LHCN-M2 (cell line): ENCODE measurements around the gene IHH. TPM values are rescaled to one million over a fixed set of nuclear protein-coding genes. Genes with fewer than 3 reads are reported as not detected.

ENCODE experiments used
- DNase-seq: peaks from one replicate; pipeline ENCODE4 v3.0.0-alpha.2; 2012; ENCODE audit warnings: low read depth
- total RNA-seq: library from RNA; depleted of rRNA; stranded (reverse); fragments of >200 nt; gene quantifications from 2 replicates; pipeline ENCODE4 v1.2.3, GENCODE V29; 2014

The IHH gene
- total RNA-seq, 1 experiment from 2014 or later = not detected

GRCh38 chr2:219041252-219041651, 19.5 kb downstream of the IHH start, which contains the start of gene CFAP65:
TSS of gene CFAP65 (minus strand) at chr2:219041516. CDS start at chr2:219039048, 2,468 bp downstream.
- peak; percentile 49 for DNase-seq

DNA sequence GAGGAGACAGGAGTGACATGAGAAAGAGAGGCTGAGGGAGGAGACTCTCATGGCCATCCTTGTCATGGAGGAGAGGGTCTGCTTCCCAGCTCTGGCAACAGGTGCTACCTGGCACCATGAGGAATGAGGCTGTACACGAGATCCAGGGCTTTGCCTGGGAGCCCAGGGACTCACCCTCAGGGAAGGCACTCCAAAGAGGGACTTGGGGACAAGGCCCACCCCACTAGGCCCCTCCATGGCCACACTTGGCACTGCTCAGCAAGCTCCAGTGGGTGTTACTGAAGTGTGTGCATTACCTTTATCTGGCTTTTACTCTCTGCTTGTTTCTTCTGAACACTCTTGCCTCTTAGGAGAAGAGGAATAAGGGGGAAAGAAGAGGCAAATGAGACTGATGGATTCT, 22.1 kb downstream of the IHH start:
- no peak for DNase-seq

DNA sequence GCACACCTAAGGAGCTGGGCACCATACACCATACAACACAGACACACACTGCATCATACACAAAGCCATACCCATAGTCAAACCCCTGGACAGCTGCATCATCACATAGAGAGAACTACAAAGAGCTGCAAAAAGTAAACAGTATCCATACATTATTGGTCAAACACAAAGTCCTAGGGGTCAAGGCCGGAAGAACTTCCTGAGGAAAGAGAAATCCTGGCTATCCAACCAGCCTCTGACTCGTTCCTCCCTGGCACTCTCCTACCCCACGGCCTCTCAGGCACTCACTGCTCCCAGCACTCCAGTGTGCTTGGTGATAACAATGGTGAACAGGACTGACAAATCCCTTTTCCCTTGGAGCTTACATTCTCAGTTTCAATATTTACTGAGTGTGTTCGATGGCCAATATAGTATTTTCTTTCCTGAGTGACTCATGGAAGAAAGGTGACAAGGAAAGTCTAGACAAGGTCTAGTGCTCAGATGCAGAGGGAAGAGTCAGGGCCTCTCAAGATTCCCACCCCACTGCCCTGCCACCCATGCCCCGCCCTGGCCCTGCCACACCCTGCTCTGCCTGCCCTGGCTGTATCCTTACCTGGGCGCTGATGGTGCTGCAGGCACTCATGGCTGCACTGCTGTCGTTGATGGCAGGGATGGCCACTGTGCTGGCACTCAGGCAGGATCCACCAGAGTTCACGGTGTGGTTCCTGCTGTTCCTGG, 22.8 kb downstream of the IHH start:
- no peak for DNase-seq

DNA sequence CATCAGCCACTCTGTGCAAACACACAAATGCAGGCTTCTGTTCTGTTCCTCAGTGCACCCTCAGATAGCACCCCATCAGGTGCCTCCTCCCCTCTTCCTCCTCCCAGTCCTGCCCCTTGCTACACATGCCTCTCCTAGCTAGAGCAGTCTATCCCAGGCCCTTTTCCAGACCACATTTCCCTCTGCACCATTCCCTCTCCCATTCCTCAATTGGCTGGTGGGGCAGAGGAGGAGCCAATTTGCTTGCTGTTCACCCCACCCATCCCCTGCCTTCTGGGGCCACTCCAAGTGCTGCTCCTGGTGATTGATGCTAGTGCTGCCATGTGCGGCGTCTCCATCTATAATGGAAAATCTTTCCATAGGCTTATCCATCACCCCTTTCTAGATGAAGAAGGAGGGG, 24.8 kb downstream of the IHH start:
- DNase-seq = no peak

- no peak for DNase-seq
Measured at GRCh38 chr2:219034823-219035222, 25.9 kb downstream of the IHH start.

GRCh38 chr2:219032051-219032745, 28.5 kb downstream of the IHH start:
- DNase-seq = no peak

DNA sequence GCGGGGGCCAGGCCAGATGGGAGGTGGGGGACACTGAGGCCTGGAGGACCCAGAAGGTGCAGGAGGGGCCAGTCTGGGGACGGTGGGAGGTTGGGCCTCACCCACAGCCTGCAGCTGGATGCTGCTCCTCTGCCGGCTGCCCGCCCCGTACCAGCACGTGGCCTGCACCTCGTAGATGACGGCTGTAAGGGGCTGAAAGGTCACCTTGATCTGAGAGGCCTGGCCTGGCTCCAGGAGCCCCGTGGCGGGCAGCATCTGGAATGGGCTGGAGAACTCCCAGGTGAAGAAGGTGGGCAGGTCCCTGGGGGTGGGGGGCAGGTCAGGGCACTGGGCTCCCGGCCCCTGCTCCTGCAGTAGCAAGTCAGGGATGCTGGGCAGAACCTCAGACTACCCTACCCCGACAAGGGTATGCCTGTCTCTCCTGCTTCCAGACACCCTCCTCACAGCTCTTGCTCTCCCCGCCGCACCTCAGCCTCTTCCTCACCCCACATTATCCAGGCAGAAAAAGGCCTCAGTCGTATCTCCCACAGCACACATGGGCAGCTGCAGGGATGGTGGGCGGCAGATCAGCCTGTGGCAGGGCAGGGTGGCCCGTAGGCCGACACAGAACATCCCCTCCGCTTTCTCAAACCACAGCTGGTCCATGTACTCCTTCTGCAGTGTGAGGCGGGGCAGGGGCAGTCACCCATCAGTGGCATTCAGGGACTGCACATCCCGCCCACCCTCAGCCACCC, 29.5 kb downstream of the IHH start:
- DNase-seq = no peak

DNA sequence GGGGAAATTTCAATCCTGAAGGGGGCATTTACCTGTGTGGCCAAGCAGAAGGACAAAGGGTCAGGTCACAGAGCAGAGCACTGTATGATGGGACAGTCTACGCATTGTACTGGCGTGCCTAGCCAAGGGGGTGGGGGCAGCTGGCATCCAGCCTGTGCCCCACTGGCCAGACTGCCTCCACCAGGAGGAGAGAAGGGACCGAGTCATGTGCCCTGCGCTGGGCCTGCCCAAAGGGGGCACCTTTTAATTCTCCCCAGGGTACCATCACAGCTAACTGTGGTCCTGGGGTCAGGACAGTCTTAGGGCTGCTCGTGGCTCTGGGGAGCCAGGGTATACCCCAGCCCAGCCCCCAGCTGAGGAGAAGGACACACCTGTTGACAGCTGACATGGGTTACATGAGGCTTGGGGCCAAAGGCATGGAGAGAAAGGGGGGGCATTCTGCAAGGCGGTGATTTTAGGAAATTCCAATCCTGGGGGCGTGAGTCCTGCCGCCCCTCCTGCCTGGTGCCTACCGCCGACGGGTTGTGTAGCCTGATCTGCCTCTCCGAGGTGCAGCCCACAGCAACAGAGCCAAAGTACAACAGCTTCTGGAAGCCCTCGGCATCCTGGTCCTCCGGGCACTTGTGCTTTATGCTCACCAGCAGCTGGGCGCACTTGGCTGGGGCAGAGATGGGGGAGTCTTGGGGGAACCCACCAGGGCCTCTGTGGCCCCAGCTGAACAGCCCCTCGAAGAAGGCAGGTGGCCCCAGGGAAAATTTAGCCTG, 30.4 kb downstream of the IHH start:
- DNase-seq = no peak

GRCh38 chr2:219029829-219030165, 30.9 kb downstream of the IHH start:
- peak; percentile 49 for DNase-seq

DNA sequence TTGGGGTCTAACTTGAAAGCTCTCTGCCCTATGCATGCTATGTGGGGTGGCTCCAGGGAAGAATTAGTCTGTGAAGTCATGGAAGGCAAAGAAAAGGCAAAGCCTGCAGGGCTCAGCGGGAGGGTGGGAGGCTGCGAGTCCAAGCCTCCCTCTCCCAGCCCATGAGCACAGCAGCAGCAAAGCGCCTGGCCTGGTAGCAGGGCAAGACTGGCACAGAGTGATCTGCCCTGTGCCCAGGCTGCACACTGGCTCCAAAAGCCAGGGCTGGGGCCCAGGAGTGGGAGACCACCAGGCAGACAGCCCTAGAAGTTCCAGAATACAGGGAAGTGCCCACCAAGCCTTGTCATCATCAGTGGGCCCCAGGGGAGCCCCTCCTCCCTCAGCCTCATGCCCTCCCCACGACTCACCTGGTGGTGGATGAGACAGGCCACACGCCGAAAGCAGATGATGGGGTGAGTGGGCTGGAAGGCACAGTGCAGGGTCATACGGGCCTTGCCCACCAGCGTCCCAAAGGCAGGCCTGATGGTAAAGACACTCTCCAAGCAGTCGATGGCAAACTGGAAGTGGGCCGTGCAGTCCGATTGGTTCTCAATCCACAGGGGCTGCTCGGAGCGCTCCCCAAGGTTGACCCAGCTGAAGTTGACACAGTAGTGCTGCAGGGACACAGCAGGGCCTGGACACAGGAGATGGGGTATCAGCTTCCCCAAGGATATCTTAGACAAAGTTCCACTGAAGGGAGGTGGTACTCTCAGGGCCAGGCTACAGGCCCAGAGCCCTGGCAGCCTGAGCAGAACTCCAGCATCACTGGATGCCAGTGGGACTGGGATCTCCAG, 31.5 kb downstream of the IHH start:
- DNase-seq = no peak

GRCh38 chr2:219028141-219028540, 32.6 kb downstream of the IHH start:
- DNase-seq = no peak

DNA sequence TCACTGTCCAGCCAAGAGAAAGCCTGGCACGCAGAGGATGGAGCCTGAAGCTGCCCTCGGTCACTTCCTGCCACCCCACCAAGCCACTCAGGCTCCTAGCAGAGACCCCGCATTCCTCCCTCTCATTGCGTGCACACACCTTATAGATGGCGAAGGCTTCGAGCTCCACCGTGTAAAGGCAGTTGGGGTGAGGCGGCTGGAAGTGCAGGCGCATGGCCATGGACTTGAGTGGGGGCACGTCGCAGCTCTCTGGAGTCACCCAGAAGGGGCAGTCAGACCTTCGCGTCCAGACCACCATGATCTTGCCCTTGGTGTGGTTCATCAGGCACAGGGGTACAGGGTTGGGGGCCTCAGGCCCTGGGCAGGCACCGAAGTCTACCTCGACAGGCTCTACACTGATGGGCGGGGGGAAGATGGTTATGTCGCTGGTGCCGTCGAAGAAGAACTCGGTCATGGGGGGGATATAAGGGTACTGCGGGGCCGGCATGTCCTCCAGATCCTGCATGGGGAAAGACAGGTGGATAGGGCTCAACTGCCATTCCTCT, 33.1 kb downstream of the IHH start:
- DNase-seq = no peak

DNA sequence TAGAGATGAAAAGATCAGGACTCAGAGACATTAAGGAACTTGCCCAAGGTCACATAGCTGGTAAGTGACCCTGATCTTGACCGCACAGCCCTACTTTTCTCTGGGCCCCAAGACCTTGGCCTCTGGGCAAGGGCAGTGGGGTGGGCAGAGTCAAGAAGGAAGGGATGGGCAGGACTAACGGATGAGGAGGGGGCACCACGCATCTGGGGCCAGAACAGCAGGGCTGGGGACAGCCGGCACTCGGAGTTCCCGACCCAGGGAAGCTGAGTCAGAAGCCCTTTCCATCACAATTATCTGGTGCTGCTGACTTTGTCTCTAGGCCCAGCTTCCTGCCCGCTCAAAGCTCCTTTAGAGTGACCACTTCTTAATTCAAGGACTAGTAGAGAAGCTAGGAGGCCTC, 33.8 kb downstream of the IHH start:
- no peak for DNase-seq

GRCh38 chr2:219025637-219026585, 34.8 kb downstream of the IHH start:
- DNase-seq = no peak

DNA sequence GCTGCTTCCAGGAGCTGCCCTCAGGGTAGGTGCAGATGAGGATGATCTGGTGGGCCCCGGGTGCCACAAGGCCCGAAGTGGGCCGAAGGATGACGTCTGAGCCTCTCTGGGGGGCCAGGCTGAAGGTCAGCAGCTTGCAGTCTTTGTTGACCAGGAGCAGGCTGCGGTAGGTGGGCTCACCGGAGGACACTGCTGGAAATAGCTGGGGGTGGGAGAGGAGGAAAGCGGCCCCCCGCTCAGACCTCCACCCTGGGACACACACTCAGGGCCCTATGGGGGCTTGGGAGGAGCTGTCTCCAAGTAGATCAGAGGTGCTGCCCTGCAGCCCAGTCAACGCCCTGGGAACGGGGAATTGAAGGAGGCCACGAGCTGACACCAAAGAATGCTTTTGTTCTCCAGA, 36.7 kb downstream of the IHH start:
- DNase-seq = no peak

DNA sequence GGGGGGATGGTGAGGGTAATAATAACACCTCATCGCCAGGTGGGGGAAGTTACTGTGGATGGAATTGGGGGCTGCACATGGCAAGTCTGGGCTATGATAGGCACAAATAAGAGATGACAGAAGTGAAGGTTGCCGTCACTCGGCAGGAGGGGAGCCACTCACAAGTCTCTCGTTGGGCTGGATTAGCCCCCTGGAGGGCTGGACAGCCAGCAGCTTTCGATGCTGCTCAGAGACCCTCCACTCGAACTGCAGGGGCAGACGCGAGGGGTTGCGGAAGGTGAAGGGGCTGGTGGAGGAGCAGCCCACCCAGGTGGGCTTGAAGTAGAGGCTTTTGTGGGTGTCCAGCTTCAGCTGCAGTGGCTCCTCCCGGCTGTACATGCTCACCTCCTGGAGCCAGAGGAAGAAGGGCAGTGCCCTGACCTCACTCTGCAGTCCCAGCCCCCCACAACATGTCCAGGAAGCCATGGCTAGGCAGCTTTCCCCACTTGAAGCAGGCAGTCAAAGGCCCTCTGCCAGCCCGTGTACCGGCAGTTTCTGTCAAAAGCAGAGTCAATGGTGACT, 37.6 kb downstream of the IHH start:
- DNase-seq = no peak

- no peak for DNase-seq
Measured at GRCh38 chr2:219022616-219023015, 38.1 kb downstream of the IHH start.

DNA sequence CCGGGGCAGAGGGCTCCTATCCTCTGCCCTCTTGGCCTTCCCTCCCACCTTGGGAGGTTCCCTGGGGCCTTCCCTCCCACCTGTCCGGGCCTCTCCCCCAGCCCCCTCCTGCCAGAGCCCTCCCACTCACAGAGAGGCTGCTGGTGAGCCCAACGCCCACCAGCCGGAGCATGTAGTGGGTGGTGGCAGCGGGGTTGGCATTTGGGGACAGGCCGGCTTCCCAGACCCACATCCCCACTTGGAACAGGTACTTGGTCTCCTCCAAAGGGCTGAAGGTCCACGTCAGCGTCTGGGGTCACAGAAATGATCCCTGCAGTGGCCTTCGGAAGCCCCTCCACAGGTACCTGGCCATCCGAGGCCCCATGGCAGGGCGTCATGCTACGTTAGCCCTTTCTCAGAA, 38.7 kb downstream of the IHH start:
- DNase-seq = no peak

DNA sequence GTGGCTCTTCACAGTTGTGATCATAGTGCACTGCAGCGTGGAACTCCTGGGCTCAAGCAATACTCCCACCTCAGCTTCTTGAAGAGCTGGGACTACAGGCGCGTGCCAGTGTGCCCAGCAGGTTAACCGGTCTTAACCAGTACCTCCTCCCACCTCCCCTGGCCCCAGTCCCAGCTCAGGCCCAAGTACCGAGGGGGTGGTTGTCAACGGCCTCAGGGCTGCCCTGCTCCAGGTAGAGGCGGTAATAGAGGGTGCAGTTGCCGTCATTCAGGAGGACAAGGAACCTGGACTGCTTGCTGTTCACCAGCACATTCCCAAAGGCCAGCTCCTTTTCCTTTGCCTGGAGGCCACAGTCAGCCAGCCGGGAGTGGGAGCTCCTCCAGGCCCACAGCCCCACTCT, 39.1 kb downstream of the IHH start:
- DNase-seq = no peak
